GM21526 (cell line): Measurements from ENCODE around the gene ZNF208.
"Not testable (repeated sequence)": the region's sequence is repeated elsewhere in the genome, so short reads cannot be mapped to it uniquely, and the experiment has no call there.

Experiments
- ATAC-seq: cut with Tn5 transposase; IDR thresholded peaks from one replicate; pipeline ENCODE4 v1.9.1; 2021; ENCODE audit warnings: moderate library complexity; ENCODE audit not compliant: unreplicated experiment, low FRiP score

The ZNF208 gene

DNA sequence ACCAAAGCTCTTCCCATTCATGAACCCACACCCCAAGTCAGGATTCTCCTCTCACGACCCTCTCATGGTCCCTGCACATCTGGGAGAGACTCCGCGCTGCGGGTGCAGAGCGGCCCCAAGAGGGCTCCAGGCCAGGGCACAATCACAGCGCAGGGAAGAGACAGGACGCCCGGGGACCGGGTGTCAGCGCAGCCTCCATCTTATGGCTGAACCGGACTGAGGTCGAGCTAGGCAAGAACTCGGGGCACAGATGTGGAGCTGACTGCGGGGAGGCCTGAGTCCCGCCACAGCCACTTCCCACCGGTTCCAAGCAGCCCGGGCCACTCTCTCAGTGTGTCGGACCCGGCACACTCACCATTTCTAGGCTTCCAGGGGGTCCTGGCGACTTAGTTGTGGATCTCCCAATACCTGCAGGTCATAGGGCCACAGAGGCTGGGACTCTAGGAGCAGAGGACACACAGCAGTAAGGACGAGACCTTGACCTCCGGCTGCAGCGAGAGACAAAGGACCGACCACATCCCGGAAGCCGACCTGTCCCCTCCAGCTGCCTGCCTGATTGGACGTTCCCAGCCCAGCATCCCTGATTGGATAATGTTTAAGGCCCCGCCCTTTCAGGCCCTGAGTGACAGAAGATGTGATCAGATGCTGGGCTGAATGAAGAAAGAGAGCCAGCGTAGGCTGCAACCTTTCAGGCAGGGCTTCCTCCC, at the start of gene ZNF208:
Gene ZNF208, minus strand, starts transcription at position 507 of the 707 bp plus-strand sequence. Its CDS starts 149 bp downstream, at position 358.
- not testable (repeated sequence) for ATAC-seq

- no peak for ATAC-seq
Observed at GRCh38 chr19:22052644-22053013, 41.9 kb upstream of the ZNF208 start.

- not testable (repeated sequence) for ATAC-seq
Observed at GRCh38 chr19:22041151-22041550, 30.4 kb upstream of the ZNF208 start.

- ATAC-seq = no peak
Observed at GRCh38 chr19:22030680-22031079, 19.9 kb upstream of the ZNF208 start.

- ATAC-seq = no peak
Observed at GRCh38 chr19:22026687-22027086, 15.9 kb upstream of the ZNF208 start.

- ATAC-seq = not testable (repeated sequence)
Observed at GRCh38 chr19:22025539-22025938, 14.8 kb upstream of the ZNF208 start.

- ATAC-seq = no peak
Observed at GRCh38 chr19:21970466-21970865, 40.3 kb downstream of the ZNF208 start.

GRCh38 chr19:21947775-21948174, 63.0 kb downstream of the ZNF208 start:
- ATAC-seq = no peak

DNA sequence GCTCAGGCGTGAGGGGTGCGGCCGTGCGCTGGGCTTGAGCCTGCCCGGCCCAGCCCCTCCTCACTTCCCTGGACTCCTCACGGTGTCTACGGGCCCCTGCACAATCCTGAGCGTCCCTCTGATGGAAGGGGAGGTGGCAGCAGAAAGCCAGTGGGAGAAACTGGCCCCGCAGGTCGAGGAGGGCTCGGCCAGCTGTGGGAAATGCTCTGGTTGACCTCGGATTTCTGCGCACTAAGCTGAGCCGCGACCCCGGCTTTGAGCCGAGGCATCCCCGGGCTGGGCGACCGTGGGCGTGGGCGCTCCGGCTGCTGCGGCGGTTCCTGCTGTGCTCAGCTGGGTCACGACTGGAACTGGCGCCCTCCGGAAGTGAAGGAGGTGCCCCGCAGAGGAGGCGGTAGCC, 70.1 kb downstream of the ZNF208 start:
- no peak for ATAC-seq

DNA sequence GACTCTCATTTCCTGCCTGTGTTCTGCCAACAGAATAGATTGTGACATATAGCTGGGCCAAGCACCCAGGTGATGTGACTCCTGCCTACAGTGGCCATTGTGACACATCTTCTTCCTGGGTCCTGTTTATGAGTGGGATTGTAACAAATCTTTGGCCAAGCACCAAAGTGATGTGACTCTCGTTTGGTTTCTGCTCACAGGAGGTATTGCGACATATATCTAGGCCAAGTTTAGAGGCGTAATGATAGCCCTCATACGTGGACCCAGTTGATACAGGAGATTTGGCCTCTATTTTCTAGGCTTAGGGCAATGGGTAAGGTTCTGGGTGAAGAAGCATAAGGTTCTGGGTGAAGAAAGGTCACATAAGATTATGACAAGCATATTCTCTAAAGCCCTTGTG, 76.2 kb downstream of the ZNF208 start:
- no peak for ATAC-seq

DNA sequence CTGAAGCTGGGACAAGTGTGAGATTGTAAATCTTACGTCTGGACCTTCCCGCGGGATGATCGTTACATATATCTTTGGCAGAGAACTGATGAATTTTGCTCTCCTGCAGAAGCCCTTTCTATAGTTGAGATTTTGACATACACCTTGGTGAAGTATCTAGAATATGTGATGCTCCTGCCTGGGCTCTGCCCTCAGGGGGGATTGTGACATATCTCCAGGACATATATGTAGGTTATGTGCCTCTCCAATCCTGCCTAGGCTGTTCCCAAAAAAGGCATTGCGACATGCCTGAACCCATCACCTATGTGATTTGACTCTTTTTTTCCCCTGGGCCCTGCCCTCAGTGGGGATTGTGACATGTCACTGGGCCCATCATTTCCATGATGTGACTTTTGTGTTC, 76.6 kb downstream of the ZNF208 start:
- no peak for ATAC-seq

DNA sequence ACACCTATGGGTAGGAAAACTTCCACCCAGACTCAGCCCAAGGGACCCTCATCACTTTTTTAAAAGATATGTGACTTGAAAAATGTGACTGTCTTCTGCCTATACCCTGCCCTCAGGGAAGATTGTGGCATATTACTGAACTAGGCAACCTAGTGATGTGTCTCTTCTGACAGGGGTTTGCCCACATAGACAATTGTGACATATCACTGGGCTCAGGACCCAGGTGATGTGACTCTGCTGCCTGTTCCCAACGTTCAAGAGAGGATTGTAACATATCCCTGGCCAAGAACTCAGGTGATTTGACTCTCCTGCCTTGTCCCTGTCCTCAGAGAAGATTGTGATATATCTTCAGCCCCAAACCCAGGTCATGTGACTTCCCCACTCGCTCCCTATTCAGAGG, 88.5 kb downstream of the ZNF208 start:
- ATAC-seq = no peak

- no peak for ATAC-seq
Observed at GRCh38 chr19:21921691-21922180, 89.0 kb downstream of the ZNF208 start.

DNA sequence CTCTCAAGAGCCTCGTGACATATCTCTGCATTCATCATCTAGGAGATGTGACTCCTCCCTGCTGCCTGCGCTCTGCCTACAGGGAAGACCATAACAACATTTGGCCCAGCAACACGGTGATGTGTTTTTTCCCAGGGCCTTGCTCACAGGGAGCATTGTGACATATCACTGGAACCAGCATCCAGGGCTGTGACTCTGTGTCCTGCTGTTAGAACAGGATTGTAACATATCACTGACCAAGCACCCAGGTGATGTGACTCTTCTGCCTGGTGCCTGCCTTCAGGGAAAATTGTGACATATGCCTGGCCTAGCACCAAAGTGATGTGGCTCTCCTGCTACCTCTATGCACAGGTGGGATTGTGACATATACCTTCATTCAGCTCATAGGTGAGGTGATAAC, 95.3 kb downstream of the ZNF208 start:
- ATAC-seq = no peak

GRCh38 chr19:21912654-21913053, 98.1 kb downstream of the ZNF208 start:
- no peak for ATAC-seq

DNA sequence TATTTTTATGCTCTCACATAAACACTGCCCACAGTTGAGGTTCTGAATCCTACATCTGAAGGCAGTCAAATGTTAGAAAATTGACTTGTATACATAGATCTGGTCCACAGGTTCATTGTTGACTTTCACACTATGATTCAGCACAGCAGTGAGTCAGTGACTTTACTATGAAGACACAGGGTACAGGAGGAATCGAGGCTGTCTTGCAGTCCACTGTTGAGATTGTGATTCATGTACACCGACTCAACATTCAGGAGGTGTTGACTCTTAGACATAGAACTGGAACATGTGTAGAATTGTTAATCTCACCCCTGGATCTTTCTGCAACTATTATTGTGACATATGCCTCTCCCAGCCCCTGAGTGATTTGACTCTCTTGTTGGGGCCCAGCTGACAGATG, 100.4 kb downstream of the ZNF208 start:
- ATAC-seq = no peak

- no peak for ATAC-seq
Observed at GRCh38 chr19:21908066-21908465, 102.7 kb downstream of the ZNF208 start.

DNA sequence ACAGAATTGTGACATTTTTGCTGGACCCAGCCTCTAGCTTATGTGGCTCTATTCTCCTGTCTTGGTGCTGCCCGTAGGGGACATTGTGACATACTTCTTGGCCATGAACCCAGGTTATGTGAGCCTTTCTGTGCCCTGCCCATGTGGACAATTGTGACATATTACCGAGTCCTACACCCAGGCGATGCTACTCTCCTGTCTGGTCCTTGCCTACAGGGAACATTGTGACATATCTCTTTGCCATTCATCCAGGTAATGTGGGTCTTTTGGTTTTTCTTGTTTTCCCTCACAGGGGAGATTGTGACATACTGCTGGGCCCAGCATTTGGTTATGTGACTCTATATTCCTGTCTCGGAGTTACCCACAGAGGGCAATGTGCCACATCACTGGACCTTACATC, 103.2 kb downstream of the ZNF208 start:
- ATAC-seq = no peak

GRCh38 chr19:21902571-21902970, 108.2 kb downstream of the ZNF208 start:
- no peak for ATAC-seq

GRCh38 chr19:21901861-21902260, 108.9 kb downstream of the ZNF208 start:
- no peak for ATAC-seq

DNA sequence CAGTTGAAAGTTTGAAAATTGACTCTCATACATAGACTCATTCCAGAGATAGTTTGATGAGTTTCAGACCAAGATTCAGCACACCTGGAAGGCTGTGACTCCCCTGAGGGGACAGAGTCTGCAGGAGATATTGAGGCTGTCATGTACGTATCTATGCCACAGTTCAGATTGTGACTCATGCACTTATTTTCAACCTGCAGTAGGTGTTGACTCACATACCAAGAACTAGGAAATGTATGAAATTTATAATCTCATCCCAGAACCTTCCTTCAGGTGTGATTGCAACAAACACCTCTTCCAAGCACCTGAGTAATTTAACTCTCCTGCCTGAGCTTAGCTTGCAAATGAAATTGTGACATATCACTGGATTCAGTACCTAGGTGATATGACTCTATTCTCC, 110.3 kb downstream of the ZNF208 start:
- ATAC-seq = no peak

- ATAC-seq = no peak
Observed at GRCh38 chr19:21891086-21891485, 119.7 kb downstream of the ZNF208 start.

DNA sequence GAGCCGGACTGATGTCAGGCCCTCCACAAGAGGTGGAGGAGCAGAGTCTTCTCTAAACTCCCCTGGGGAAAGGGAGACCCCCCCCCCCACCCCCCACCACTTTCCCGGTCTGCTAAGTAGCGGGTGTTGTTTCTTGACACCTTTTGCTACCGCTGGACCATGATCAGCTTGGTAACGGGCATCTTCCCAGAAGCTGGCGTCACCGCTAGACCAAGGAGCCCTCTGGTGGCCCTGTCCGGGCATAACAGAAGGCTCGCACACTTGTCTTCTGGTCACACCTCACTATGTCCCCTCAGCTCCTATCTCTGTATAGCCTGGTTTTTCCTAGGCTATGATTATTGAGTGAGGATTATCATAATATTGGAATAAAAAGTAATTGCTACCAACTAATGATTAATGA, 120.7 kb downstream of the ZNF208 start:
- not testable (repeated sequence) for ATAC-seq
